ENCODE results near the gene RGS3.

DNA sequence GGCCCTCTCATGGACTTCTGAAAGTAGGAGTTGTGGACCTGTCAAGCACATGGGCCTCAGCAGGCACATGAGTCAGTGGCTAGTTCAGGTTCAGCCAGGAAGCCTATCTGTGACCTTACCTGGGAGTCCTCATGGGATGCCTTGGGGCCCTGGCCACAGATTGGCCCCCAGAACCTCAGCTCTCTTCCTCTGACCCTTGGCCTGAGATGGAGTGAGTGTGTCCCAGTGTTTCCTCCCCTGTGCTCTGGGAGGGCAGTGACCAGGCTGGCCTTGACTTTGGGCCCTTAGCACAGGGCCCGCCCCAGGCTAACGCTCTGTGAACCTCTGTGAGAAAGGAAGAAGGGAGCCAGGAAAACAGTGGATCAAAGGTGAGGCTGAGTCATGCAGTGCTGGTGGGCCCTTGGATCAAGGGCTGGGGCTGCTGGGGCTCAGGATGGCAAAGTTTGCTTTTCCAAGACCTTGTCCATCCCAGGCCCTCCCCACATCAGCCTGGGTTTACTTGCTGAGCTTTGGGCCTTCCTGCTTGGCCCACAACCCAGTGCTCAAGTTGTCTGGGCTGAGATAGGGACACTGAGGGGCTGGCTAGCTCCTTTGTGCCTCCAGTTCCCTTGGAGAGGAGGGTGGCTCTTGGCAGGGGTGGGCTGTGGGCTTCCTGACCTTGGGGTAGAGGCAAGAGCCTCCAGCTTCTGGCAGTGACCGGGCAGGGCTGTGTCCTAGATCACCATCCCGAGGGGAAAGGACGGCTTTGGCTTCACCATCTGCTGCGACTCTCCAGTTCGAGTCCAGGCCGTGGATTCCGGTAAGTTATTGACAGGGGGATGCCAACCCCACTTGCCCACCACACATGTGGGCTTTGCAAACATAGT, 41.4 kb downstream of the RGS3 start:
- TF ChIP-seq POLR2A (IDR thresholded peaks at IDR 0.05): no peak
- TF ChIP-seq, protein P1, sequence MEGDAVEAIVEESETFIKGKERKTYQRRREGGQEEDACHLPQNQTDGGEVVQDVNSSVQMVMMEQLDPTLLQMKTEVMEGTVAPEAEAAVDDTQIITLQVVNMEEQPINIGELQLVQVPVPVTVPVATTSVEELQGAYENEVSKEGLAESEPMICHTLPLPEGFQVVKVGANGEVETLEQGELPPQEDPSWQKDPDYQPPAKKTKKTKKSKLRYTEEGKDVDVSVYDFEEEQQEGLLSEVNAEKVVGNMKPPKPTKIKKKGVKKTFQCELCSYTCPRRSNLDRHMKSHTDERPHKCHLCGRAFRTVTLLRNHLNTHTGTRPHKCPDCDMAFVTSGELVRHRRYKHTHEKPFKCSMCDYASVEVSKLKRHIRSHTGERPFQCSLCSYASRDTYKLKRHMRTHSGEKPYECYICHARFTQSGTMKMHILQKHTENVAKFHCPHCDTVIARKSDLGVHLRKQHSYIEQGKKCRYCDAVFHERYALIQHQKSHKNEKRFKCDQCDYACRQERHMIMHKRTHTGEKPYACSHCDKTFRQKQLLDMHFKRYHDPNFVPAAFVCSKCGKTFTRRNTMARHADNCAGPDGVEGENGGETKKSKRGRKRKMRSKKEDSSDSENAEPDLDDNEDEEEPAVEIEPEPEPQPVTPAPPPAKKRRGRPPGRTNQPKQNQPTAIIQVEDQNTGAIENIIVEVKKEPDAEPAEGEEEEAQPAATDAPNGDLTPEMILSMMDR (IDR thresholded peaks at IDR 0.05): no peak
- no peak for TF ChIP-seq EP300 (IDR thresholded peaks at IDR 0.05)
- TF ChIP-seq POLR2AphosphoS5 (IDR thresholded peaks at IDR 0.05): no peak
